Glutamatergic neuron (in vitro differentiated cells): ENCODE measurements around the gene APOBEC3C. TPM values are rescaled to one million over a fixed set of nuclear protein-coding genes. Genes with fewer than 3 reads are reported as not detected.
A peak's percentile ranks its signal among the peaks of the same experiment; 100 is the strongest.
"Not testable (repeated sequence)": the region's sequence is repeated elsewhere in the genome, so short reads cannot be mapped to it uniquely, and the experiment has no call there.

Experiments
- DNase-seq: peaks from one replicate; pipeline ENCODE4 v3.0.0; 2022
- H3K27ac Mint-ChIP-seq: one replicate; pipeline ENCODE4 v1.8.0; 2020; ENCODE audit warnings: mild to moderate bottlenecking, mixed read lengths, inconsistent platforms; ENCODE audit not compliant: unreplicated experiment
- H3K27me3 Mint-ChIP-seq: one replicate; pipeline ENCODE4 v1.8.0; 2020; ENCODE audit warnings: mild to moderate bottlenecking, moderate library complexity, mixed read lengths, inconsistent platforms; ENCODE audit not compliant: unreplicated experiment
- H3K36me3 Mint-ChIP-seq: one replicate; pipeline ENCODE4 v1.8.0; 2020; ENCODE audit warnings: mild to moderate bottlenecking, mixed read lengths, inconsistent platforms; ENCODE audit not compliant: unreplicated experiment
- H3K4me1 Mint-ChIP-seq: one replicate; pipeline ENCODE4 v1.8.0; 2020; ENCODE audit warnings: mild to moderate bottlenecking, low read depth, mixed read lengths, inconsistent platforms; ENCODE audit not compliant: unreplicated experiment
- H3K4me3 Mint-ChIP-seq: one replicate; pipeline ENCODE4 v1.8.0; 2020; ENCODE audit warnings: mild to moderate bottlenecking, mixed read lengths, inconsistent platforms; ENCODE audit not compliant: unreplicated experiment
- H3K9me3 Mint-ChIP-seq: one replicate; pipeline ENCODE4 v1.8.0; 2020; ENCODE audit warnings: mild to moderate bottlenecking, moderate library complexity, mixed read lengths, inconsistent platforms; ENCODE audit not compliant: unreplicated experiment
- CTCF ChIP-seq: fragments of 200-600 bp; sonication (generic); IDR thresholded peaks from one replicate; pipeline ENCODE4 v1.5.0; 2021; ENCODE audit not compliant: partially characterized antibody, unreplicated experiment
- total RNA-seq: library from RNA; stranded (reverse); fragmentation: NEBNext Ultra II Directional; extraction: Animal tissue kit (Norgen Biotek cat#: 25700); gene quantifications from one replicate; pipeline ENCODE4 v1.2.1, GENCODE V29; 2021; ENCODE audit not compliant: unreplicated experiment

Gene APOBEC3C
- total RNA-seq, 1 donor from 2014 or later, result 0.71 TPM

GRCh38 chr22:39039306-39040126 is 25.5 kb downstream of the APOBEC3C start:
- peak overlapping the region; percentile 69 for H3K27ac Mint-ChIP-seq
- peaks cover 6% of the 10 kb centered on the region for H3K4me1 Mint-ChIP-seq
- H3K9me3 Mint-ChIP-seq, result peaks cover 6% of the 10 kb centered on the region
- DNase-seq, result no peak
- no peaks in the 10 kb centered on the region for H3K36me3 Mint-ChIP-seq
- H3K27me3 Mint-ChIP-seq, result peaks cover 2% of the 10 kb centered on the region
- TF ChIP-seq CTCF, result no peak
- H3K4me3 Mint-ChIP-seq, result peak overlapping the region; percentile 84

DNA sequence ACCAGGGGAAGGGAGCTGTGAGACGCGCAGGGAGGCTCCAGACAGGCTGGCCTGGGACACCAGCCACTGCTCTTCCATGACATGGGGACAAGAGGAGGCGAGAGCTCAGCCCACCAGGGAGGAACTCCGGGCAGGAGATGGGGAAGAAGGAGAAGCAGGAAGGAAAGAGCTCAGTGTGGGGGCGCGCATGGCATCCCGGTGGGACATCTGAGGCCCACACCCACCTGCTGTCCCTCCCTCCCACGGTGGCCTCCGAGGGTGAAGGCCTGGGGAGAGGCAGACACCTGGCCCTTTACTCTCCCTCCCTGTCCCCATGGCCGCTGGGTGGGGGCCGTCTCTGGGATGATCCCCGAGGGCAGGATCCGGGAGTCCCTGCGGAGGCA is 26.1 kb downstream of the APOBEC3C start:
- not testable (repeated sequence) for H3K4me1 Mint-ChIP-seq, H3K36me3 Mint-ChIP-seq, H3K27me3 Mint-ChIP-seq, H3K9me3 Mint-ChIP-seq, DNase-seq
- Mint-ChIP-seq H3K4me3 (peak overlapping the region; percentile 84), H3K27ac (peak overlapping the region; percentile 69)

GRCh38 chr22:39040538-39041296 is 26.7 kb downstream of the APOBEC3C start, which contains the start of gene APOBEC3F:
Gene APOBEC3F, plus strand, starts transcription at chr22:39040864. Its CDS starts 97 bp downstream, at chr22:39040961.
- Mint-ChIP-seq H3K27ac (peak within 1 kb of the TSS; percentile 69), H3K4me3 (peak within 1 kb of the TSS; percentile 84)
- not testable (repeated sequence) for H3K36me3 Mint-ChIP-seq, H3K27me3 Mint-ChIP-seq, H3K4me1 Mint-ChIP-seq, H3K9me3 Mint-ChIP-seq
- peak; percentile 75 for DNase-seq

- peaks cover 2% of the 10 kb centered on the region for H3K27me3 Mint-ChIP-seq
- H3K9me3 Mint-ChIP-seq, result peaks cover 9% of the 10 kb centered on the region
- no peak overlapping the region for H3K4me3 Mint-ChIP-seq
- H3K36me3 Mint-ChIP-seq, result no peaks in the 10 kb centered on the region
- peaks cover 6% of the 10 kb centered on the region for H3K4me1 Mint-ChIP-seq
- no peak overlapping the region for H3K27ac Mint-ChIP-seq
- TF ChIP-seq CTCF, result no peak
- DNase-seq, result no peak
Observed at GRCh38 chr22:39041908-39042307, 27.9 kb downstream of the APOBEC3C start.

DNA sequence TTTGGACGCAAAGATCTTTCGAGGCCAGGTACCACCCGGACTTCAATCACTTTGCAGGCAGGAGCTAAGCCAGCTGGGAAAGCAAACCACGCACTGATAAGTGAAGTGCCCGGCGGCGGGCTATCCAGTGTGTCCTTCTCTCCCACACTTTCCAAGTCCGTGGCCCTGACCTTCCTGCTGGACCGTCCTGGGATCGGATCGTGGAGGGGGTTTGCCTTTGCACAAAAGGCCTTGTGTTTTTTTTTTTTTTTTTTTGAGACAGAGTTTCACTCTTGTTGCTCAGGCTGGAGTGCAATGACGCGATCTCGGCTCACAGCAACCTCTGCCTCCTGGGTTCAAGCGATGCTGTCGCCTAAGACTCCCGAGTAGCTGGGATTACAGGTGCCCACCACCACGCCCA is 29.0 kb downstream of the APOBEC3C start:
- not testable (repeated sequence) for H3K9me3 Mint-ChIP-seq, H3K4me3 Mint-ChIP-seq, H3K36me3 Mint-ChIP-seq, DNase-seq, H3K27ac Mint-ChIP-seq, H3K4me1 Mint-ChIP-seq, H3K27me3 Mint-ChIP-seq

DNA sequence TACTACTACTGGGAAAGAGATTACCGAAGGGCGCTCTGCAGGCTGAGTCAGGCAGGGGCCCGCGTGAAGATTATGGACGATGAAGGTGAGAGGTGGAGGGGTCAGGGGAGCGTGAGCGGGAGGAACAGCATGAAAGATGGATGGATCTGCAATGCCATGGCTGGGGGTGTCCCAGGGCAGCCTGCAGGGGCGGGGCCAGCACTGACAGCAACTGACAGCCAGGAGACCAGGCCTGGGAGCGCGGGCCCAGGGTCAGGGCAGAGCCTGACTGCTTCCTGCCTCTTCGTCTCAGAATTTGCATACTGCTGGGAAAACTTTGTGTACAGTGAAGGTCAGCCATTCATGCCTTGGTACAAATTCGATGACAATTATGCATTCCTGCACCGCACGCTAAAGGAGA is 31.1 kb downstream of the APOBEC3C start:
- H3K27me3 Mint-ChIP-seq, DNase-seq, H3K36me3 Mint-ChIP-seq, H3K4me1 Mint-ChIP-seq, H3K4me3 Mint-ChIP-seq, H3K27ac Mint-ChIP-seq, H3K9me3 Mint-ChIP-seq: not testable (repeated sequence)

DNA sequence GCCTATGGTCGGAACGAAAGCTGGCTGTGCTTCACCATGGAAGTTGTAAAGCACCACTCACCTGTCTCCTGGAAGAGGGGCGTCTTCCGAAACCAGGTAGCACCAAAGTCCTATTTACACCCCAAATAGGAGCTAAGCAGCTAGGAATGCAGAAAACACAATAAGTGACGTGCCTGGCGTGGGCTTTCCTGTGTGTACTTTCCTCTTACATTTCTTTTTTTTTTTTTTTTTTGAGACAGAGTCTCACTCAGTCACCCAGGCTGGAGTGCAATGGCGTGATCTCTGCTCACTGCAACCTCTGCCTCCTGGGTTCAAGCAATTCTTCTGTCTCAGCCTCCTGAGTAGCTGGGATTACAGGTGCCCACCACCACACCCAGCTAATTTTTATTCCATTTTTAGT is 35.4 kb downstream of the APOBEC3C start:
- not testable (repeated sequence) for H3K27me3 Mint-ChIP-seq, H3K4me1 Mint-ChIP-seq

GRCh38 chr22:39051844-39052495 is 37.9 kb downstream of the APOBEC3C start:
- not testable (repeated sequence) for H3K27ac Mint-ChIP-seq, DNase-seq, H3K9me3 Mint-ChIP-seq, H3K4me3 Mint-ChIP-seq, H3K36me3 Mint-ChIP-seq, H3K4me1 Mint-ChIP-seq, H3K27me3 Mint-ChIP-seq

More for the DNA sequence above, 35.4 kb downstream of the APOBEC3C start:
- not testable (repeated sequence) for H3K4me3 Mint-ChIP-seq, DNase-seq, H3K9me3 Mint-ChIP-seq, H3K27ac Mint-ChIP-seq, H3K36me3 Mint-ChIP-seq
